ENCODE data around the gene EPN3.

DNA sequence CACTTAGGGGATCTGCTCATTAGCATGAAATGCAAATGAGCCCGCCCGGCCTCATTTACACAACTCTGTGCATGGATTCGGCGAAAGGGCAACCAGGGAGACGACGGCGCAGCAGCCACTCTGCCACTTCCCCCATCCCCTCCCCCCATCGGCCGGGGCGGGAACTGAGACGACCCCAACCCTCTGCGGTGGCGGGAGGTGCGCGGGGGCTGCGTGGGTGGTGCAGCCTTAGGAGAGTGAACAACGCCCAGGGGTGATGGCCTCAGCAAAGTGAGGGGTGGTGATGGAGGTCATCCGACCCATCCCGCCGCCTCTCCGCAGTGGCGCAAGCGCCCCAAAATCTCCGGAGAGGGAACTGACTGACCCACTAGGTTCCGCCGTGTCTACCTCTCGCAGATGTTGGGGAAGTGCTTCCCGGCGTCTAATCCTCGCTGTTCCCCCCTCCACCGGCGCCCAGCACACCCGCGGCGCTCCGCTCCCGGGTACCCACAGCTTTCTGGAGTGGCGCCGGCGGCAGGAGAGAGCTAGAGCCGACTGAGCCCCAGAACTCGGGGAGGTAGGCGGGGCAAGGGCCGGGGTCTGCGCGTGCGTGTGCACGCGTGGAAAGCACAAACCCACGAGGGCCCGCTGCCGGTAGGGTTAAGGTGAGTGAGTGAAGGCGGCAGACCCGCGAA, 26.5 kb downstream of the EPN3 start:
- TF ChIP-seq, protein P1, sequence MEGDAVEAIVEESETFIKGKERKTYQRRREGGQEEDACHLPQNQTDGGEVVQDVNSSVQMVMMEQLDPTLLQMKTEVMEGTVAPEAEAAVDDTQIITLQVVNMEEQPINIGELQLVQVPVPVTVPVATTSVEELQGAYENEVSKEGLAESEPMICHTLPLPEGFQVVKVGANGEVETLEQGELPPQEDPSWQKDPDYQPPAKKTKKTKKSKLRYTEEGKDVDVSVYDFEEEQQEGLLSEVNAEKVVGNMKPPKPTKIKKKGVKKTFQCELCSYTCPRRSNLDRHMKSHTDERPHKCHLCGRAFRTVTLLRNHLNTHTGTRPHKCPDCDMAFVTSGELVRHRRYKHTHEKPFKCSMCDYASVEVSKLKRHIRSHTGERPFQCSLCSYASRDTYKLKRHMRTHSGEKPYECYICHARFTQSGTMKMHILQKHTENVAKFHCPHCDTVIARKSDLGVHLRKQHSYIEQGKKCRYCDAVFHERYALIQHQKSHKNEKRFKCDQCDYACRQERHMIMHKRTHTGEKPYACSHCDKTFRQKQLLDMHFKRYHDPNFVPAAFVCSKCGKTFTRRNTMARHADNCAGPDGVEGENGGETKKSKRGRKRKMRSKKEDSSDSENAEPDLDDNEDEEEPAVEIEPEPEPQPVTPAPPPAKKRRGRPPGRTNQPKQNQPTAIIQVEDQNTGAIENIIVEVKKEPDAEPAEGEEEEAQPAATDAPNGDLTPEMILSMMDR (IDR thresholded peaks at IDR 0.05), result no peak
- TF ChIP-seq POLR2A (IDR thresholded peaks at IDR 0.05), result no peak
- TF ChIP-seq POLR2AphosphoS5 (IDR thresholded peaks at IDR 0.05), result no peak

Measured in breast epithelium (tissue), 3 donors.